HepG2 (cell line): Measurements from ENCODE around the gene UBASH3A. TPM values are rescaled to one million over a fixed set of nuclear protein-coding genes. Genes with fewer than 3 reads are reported as not detected.

ENCODE experiments used
- ATAC-seq: fragments of 200-7000 bp; cut with Tn5 transposase; 3 replicates; pipeline ENCODE4 v1.9.1; 2020; ENCODE audit warnings: mild to moderate bottlenecking, moderate library complexity
- BruUV-seq: library from RNA; stranded (reverse); fragments of 400-500 nt; replicated peaks from 2 replicates; lab custom pipeline; 2021; lab: Mats Ljungman, UMichigan
- CTCF ChIA-PET: fragments of 300-600 bp; formaldehyde crosslinking; extraction: SDS; loops from one replicate; lab custom pipeline; 2021; ENCODE audit warnings: low total read pairs, inconsistent platforms, low intra/inter-chr PET ratio; lab: Yijun Ruan, JAX
- POLR2A ChIA-PET: fragments of 350-600 bp; sonication (Branson Sonifier 250); formaldehyde crosslinking; loops from one replicate; lab custom pipeline; 2020; ENCODE audit warnings: antibody characterized with exemption, inconsistent platforms; lab: Yijun Ruan, JAX
- DNase-seq: peaks from one replicate; pipeline ENCODE4 v3.0.0-alpha.2; 2015; ENCODE audit warnings: low spot score
- FAIRE-seq: peaks from 3 replicates; lab custom pipeline; 2011; peaks lifted over from hg19 to GRCh38; lab: Jason Lieb, UNC
- H2AFZ ChIP-seq: one replicate; pipeline ENCODE4 v1.6.1; 2011; ENCODE audit warnings: low read length, inconsistent platforms
- H3K27ac ChIP-seq: fragments of 300-600 bp; 3 replicates; pipeline ENCODE4 v1.8.0; 2011; ENCODE audit warnings: mixed run types, mild to moderate bottlenecking, mixed read lengths, low read length, inconsistent platforms; ENCODE audit not compliant: insufficient read depth; ENCODE audit errors: extremely low read length
- H3K27me3 ChIP-seq, 2 experiments: fragments of 200-600 bp in 1 of 2; 2 replicates in 1 of 2; 3 replicates in 1 of 2; pipeline versions ENCODE4 v1.6.0 to v1.8.0; 2011; ENCODE audit warnings: low read length in 2 of 2, mild to moderate bottlenecking in 2 of 2, moderate library complexity in 2 of 2, inconsistent platforms in 1 of 2; ENCODE audit not compliant: insufficient read depth in 2 of 2, control insufficient read depth in 1 of 2
- H3K36me3 ChIP-seq, 2 experiments: fragments of 200-600 bp in 1 of 2; replicated peaks in 1 of 2; 2 replicates in 1 of 2; 3 replicates in 1 of 2; pipeline versions ENCODE4 v1.5.1 to v1.8.0; 2011; ENCODE audit warnings: low read length in 2 of 2, inconsistent platforms in 1 of 2; ENCODE audit not compliant: insufficient read depth in 2 of 2, control insufficient read depth in 1 of 2
- H3K4me1 ChIP-seq: 2 replicates; pipeline ENCODE4 v1.5.1; 2012; ENCODE audit warnings: low read length, inconsistent platforms; ENCODE audit not compliant: insufficient read depth
- H3K4me2 ChIP-seq: 2 replicates; pipeline ENCODE4 v1.6.0; 2011; ENCODE audit warnings: low read depth, low read length, inconsistent platforms
- H3K4me3 ChIP-seq, 3 experiments: fragments of 200-600 bp in 1 of 3; sonication (generic), shearing (Covaris generic) in 1 of 3; replicated peaks in 1 of 3; 2 replicates each; pipeline ENCODE4 v1.5.1; 2011 to 2016; ENCODE audit warnings: low read length in 3 of 3, inconsistent platforms in 2 of 3, low read depth in 2 of 3, mild to moderate bottlenecking in 2 of 3, control low read depth in 1 of 3, mixed read lengths in 1 of 3; ENCODE audit not compliant: insufficient read depth in 1 of 3
- H3K79me2 ChIP-seq: one replicate; pipeline ENCODE4 v1.6.1; 2011; ENCODE audit warnings: low read length, inconsistent platforms; ENCODE audit not compliant: insufficient read depth
- H3K9ac ChIP-seq: 2 replicates; pipeline ENCODE4 v1.6.0; 2011; ENCODE audit warnings: mild to moderate bottlenecking, low read depth, low read length, inconsistent platforms; ENCODE audit not compliant: insufficient read depth
- H3K9me3 ChIP-seq: 2 replicates; pipeline ENCODE4 v1.5.1; 2012; ENCODE audit warnings: mild to moderate bottlenecking, low read length
- H4K20me1 ChIP-seq: 2 replicates; pipeline ENCODE4 v1.6.0; 2011; ENCODE audit warnings: inconsistent platforms, mild to moderate bottlenecking, low read length, moderate library complexity; ENCODE audit not compliant: insufficient read depth
- HOXA3 ChIP-seq: sonication (generic); formaldehyde crosslinking; IDR thresholded peaks from 2 replicates; pipeline ENCODE4 v1.5.0; 2020; ENCODE audit warnings: missing genetic modification reagents
- MEIS1 ChIP-seq: sonication (generic); formaldehyde crosslinking; IDR thresholded peaks from 2 replicates; pipeline ENCODE4 v1.9.0; 2021; ENCODE audit warnings: mild to moderate bottlenecking, missing genetic modification reagents, moderate library complexity, borderline replicate concordance
- NFRKB ChIP-seq: fragments of 450-650 bp; IDR thresholded peaks from 2 replicates; pipeline ENCODE4 v1.6.1; 2017
- NR3C1 ChIP-seq: sonication (generic); formaldehyde crosslinking; IDR thresholded peaks from 2 replicates; pipeline ENCODE4 v1.4.0; 2020; ENCODE audit warnings: missing genetic modification reagents
- RCOR2 ChIP-seq: IDR thresholded peaks from 2 replicates; pipeline ENCODE4 v1.6.1; 2016; ENCODE audit warnings: missing biosample characterization, missing genetic modification reagents
- SYNCRIP ChIP-seq: fragments of 200-400 bp; formaldehyde crosslinking; IDR thresholded peaks from 2 replicates; pipeline ENCODE4 v1.6.1; 2018; ENCODE audit warnings: mild to moderate bottlenecking, low read depth, low read length; ENCODE audit not compliant: insufficient read depth
- ZMYM2 ChIP-seq: sonication (generic); formaldehyde crosslinking; IDR thresholded peaks from 2 replicates; pipeline ENCODE4 v1.8.0; 2022; ENCODE audit warnings: mild to moderate bottlenecking, missing genetic modification reagents
- ZNF160 ChIP-seq: sonication (generic); formaldehyde crosslinking; IDR thresholded peaks from 2 replicates; pipeline ENCODE4 v1.8.0; 2022; ENCODE audit warnings: mild to moderate bottlenecking, inconsistent platforms, missing genetic modification reagents
- ZNF275 ChIP-seq: sonication (generic); formaldehyde crosslinking; IDR thresholded peaks from 2 replicates; pipeline ENCODE4 v1.8.0; 2022; ENCODE audit warnings: missing genetic modification reagents, mild to moderate bottlenecking, inconsistent platforms, borderline replicate concordance
- ZNF619 ChIP-seq: sonication (generic); formaldehyde crosslinking; IDR thresholded peaks from 2 replicates; pipeline ENCODE4 v1.4.0; 2020; ENCODE audit warnings: mild to moderate bottlenecking, missing genetic modification reagents
- ZNF629 ChIP-seq: sonication (generic); formaldehyde crosslinking; conservative IDR thresholded peaks from 2 replicates; pipeline ENCODE4 v1.5.0; 2020; ENCODE audit warnings: missing genetic modification reagents
- WGBS: methylation state at CpG from one replicate; pipeline ENCODE4 v1.1.6; 2017; ENCODE audit warnings: low lambda C conversion rate; 5-methylcytosine and 5-hydroxymethylcytosine counted together
- in situ Hi-C: cut with HindIII; loops from 2 replicates; pipeline ENCODE4 v1.10.0; 2017; ENCODE audit warnings: low pct_unique_long_range_greater_than_20kb; ENCODE audit not compliant: extremely low pct_ligation_motif_present
- intact Hi-C: fragments of 100-400 bp; cut with micrococcal nuclease; formaldehyde crosslinking; loops from one replicate; pipeline ENCODE4 v1.10.0; 2022; ENCODE audit not compliant: unreplicated experiment
- polyA plus RNA-seq, 8 experiments: library from polyadenylated mRNA; depleted of rRNA in 3 of 8; stranded (reverse) in 7 of 8; unstranded in 1 of 8; fragments of >200 nt; fragmentation: Illumina TruSeq in 4 of 8; extraction: Trizol in 4 of 8; gene quantifications; 2 replicates each; pipeline versions ENCODE4 v1.2.1 to v1.2.3, GENCODE V29; 2011 to 2016; ENCODE audit warnings: low read depth in 4 of 8, missing spikeins in 1 of 8, mixed read lengths in 1 of 8; ENCODE audit not compliant: insufficient read depth in 1 of 8
- total RNA-seq, 5 experiments: library from RNA; depleted of rRNA; stranded (reverse); fragments of >200 nt; fragmentation: Illumina TruSeq; extraction: Trizol; gene quantifications; 2 replicates each; pipeline ENCODE4 v1.2.3, GENCODE V29; 2016; ENCODE audit warnings: low read depth in 1 of 5

The UBASH3A gene
- total and polyA plus RNA-seq, 2 of the 13 experiments (the other 11 are each of a cell fraction or from before 2014, with no cell fraction given), result not detected

GRCh38 chr21:42465008-42465802 lies 61.5 kb downstream of the UBASH3A start:
- Histone ChIP-seq H4K20me1 (no peaks in the 10 kb centered on the region), H3K27me3 (0 out of 5 replicates have a peak, but pooled peaks cover 0 to 1% of the 10 kb centered on the region in 2 experiments), H3K36me3 (no peaks in the 10 kb centered on the region), H3K9me3 (no peaks in the 10 kb centered on the region), H3K79me2 (no peaks in the 10 kb centered on the region), H2AFZ (no peak overlapping the region), H3K4me1 (peaks cover 16% of the 10 kb centered on the region), H3K27ac (no peak overlapping the region), H3K4me2 (no peak overlapping the region), H3K9ac (no peak overlapping the region), H3K4me3 (no peak overlapping the region)
- POLR2A ChIA-PET, result no interaction called here
- no peak for DNase-seq
- WGBS, result 20% methylated on average over 8 of the region's 8 CpGs
- BruUV-seq, result no TSS peak
- TF ChIP-seq ZNF619 (CRISPR knock-in tag) (no peak), RCOR2 (no peak), NR3C1 (CRISPR knock-in tag) (no peak), ZMYM2 (CRISPR knock-in tag) (no peak), HOXA3 (CRISPR knock-in tag) (no peak), ZNF275 (CRISPR knock-in tag) (no peak), SYNCRIP (no peak), NFRKB (no peak), ZNF629 (CRISPR knock-in tag) (no peak), ZNF160 (no peak), MEIS1 (CRISPR knock-in tag) (no peak)
- intact Hi-C loops, result no loop called here
- CTCF ChIA-PET, result no interaction called here
- FAIRE-seq, result no peak
- no peak for ATAC-seq
- in situ Hi-C loops, result no loop called here
